Heart left ventricle (tissue), 13 donors: ENCODE results near the gene DPYSL5.

Source experiments
- CTCF ChIP-seq, 12 donors: fragments of 200-600 bp; sonication (generic) in 4 of 12; IDR thresholded peaks; one replicate each; pipeline versions ENCODE4 v1.5.0 to v1.8.0; 2018 to 2022; ENCODE audit warnings: antibody characterized with exemption in 12 of 12, mild to moderate bottlenecking in 5 of 12
- POLR2A ChIP-seq, 2 donors: fragments of 450-650 bp; IDR thresholded peaks; one replicate each; pipeline ENCODE4 v1.6.1; 2017; ENCODE audit warnings: antibody characterized with exemption in 2 of 2, mild to moderate bottlenecking in 2 of 2, moderate library complexity in 2 of 2
- donor health status: ischemic (EF 13 %, LVEDD 7.1; RV severe dilation, severe dysfunction).
- donor health status: DM: no; HTN: yes; CAD: no.
- donor health status: DM: no; HTN: no; CAD: no.
- donor health status: ischemic (EF 25% LVEDD 6.9; RV normal size, moderate dysfunction).
- donor health status: ischemic (EF 25% LVEDD 5.7; RV mildly dilated, moderate dysfunction).
- donor health status: ischemic (EF 35%, LVEDD 5.7; RV mildly dilated, moderate dysfunction).
- donor health status: nonischemic (EF 11% LVEDD 7.7; RV severe dilation, severe dysfunction).
- donor health status: DM: yes; HTN: yes; CAD: no.
- donor health status: PGD.
- donor health status: ischemic (EF 29% LVEDD 5.4; RV normal size, mild dysfunction).
- donor health status: nonischemic (EF 23%, LVEDD 6.1; RV moderate dilation, normal function).

GRCh38 chr2:26940001-26940400 is 92.1 kb downstream of the DPYSL5 start:
- no peak for TF ChIP-seq CTCF (IDR thresholded peaks at IDR 0.05)
- no peak for TF ChIP-seq POLR2A (IDR thresholded peaks at IDR 0.05)
